CD4-positive, alpha-beta T cell treated with Interleukin-6 at 100 ng/mL for 8 hours (primary cell): ENCODE measurements around the gene FRRS1.
"Not testable (repeated sequence)": the region's sequence is repeated elsewhere in the genome, so short reads cannot be mapped to it uniquely, and the experiment has no call there.

Experiments used
- DNase-seq: peaks from one replicate; pipeline ENCODE4 v3.0.0-alpha.2; 2020; ENCODE audit warnings: mixed read lengths, low spot score

Gene FRRS1, protein sequence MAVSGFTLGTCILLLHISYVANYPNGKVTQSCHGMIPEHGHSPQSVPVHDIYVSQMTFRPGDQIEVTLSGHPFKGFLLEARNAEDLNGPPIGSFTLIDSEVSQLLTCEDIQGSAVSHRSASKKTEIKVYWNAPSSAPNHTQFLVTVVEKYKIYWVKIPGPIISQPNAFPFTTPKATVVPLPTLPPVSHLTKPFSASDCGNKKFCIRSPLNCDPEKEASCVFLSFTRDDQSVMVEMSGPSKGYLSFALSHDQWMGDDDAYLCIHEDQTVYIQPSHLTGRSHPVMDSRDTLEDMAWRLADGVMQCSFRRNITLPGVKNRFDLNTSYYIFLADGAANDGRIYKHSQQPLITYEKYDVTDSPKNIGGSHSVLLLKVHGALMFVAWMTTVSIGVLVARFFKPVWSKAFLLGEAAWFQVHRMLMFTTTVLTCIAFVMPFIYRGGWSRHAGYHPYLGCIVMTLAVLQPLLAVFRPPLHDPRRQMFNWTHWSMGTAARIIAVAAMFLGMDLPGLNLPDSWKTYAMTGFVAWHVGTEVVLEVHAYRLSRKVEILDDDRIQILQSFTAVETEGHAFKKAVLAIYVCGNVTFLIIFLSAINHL

DNA sequence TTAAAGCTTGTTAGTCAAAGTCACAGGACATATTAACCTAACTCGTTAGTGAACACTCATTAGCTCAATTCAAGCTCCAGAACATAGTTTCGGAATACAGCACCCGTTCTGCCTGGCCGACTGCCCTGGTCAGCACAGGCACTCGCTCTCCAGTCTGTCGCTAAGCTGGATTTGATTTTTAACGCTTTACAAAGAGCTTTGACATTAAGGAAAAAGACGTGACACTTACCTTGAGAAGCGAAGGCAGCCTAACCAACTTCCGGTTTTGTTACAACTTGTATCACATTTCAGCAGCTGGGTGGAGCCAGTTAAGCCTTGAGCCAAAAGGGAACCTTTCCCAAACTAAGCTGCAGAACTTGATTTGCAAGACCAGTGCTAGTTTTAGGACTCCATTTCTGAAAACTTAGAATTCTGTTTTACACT lies at the start of gene FRRS1:
TSS of gene FRRS1 (minus strand) at position 258 of the 423 bp plus-strand sequence. CDS start 17,867 bp downstream, outside the sequence.
- DNase-seq, result peak; percentile 39

DNA sequence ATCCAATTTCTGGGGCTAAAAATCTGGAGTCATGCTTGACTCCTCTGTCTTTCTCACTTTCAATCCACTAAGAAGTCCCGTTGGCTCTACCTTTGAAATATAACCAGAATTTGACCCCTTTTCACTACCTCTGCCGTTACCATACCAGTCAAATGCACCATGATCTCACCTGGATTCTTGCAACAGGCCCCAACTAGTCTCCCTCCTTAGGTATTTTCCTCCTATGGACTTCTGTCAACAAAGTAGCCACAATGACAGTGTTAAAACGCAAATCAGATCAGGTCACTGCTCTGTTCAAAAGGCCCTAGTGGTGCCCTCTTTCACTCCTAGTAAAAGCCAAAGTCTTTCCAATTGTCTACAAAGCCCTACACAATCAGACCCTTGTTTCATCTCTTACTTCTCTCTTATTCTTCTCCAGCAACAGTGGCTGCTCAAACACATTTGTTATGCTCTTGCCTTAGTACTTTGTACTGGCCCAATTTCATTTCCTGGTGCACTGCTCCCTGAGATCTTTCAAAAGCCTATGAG lies 48.0 kb upstream of the FRRS1 start:
- no peak for DNase-seq

DNA sequence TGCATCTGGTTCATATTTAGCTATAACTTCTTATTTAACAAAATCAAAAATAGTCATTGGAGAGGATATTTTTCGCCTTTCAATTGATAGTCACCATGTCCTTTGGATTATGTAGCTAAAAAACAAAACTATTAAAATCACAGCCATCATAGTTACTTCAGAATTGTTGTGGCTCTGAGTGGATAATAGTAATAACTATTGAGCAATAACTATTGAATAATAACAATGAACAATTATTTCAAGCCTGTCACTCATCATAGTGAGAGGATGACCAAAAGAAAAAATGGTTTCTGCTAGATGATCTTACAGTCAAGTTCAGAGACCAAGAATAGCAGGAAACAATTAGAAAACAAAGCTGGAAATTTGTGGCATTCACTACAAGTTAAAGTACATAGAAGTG lies 45.3 kb upstream of the FRRS1 start:
- no peak for DNase-seq

DNA sequence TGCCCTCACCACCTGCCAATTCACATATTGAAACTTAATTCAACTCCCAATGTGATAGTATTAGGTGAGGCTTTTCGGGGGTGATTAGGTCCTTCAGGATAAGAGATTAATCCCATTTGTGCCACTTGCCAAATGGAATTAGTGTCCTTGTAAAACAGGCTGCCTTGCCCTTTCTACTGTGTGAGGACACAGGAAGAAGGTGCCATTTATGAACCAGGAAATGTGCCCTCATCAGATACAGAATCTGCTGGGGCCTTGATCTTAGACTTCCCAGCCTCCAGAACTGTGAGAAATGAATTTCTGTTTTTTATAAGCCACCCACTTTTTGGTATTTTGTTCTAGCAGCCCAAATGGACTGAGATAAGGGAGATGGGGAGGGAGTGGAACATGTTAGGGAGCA lies 44.6 kb upstream of the FRRS1 start:
- DNase-seq, result no peak

DNA sequence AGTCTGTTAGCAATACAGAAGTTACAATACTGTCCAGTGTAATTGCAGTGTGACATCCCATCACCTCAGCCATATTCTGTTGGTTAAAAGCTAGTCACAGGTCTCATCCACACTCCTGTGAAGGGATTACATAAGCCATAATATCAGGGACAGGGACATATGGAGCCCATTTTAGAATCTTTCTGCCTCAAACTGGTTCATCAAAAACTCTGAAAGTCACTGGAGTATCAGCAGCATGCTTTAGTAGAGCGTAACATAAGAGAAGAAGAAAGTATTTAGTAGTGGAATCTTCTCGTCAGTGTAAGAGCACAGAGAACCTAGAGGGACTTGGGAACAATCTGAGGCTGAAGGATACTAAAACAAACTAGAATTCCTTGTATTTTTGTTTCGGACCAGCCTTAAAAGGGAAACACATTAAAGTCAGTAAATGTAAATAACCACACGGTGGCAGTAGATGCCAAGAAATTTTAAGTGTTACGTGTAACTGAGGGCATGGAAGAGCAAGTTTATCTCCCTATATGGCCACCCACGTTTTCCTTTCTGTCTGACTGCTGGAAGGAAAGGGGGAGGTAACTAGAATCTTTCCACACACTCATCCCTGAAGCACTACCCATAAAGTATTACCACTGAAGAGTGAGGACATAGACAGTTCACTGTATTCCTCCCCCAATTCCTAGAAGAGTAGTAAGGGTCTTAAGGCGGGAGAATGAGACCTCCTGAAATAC lies 42.1 kb upstream of the FRRS1 start:
- peak; percentile 59 for DNase-seq

DNA sequence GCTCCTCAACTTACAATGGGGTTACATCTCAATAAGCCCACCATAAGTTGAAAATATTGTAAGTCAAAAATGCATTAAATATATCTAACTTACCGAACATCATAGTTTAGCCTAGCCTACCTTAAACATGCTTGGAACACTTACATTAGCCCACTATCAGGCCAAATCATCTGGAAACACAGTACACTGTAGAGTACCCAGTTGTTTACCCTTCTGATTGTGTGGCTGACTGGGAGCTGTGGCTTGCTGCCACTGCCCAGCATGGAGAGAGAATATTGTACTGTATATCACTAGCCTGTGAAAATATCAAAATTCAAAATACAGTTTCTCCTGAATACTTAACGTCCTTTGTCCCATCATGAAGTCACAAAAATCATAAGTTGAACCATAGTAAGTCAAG lies 40.4 kb upstream of the FRRS1 start:
- no peak for DNase-seq

DNA sequence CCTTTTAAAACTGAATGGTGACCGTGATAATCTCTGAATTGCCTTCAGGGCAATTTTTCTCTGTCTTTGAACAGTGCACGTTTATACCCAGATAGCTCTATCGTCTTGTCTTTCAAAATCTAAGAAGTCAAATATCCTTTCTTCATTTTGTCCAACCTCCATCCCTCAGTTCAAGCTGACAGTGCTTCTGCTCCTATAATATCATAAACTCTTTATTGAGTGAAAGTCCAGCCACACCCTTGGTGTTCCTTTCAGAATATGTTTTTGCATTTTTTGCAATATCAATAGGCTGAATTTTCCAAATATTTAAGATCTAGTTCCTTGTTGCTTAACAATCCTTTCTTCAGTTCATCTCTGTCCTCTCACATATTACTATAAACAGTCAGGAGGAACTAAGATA lies 35.1 kb upstream of the FRRS1 start:
- no peak for DNase-seq

DNA sequence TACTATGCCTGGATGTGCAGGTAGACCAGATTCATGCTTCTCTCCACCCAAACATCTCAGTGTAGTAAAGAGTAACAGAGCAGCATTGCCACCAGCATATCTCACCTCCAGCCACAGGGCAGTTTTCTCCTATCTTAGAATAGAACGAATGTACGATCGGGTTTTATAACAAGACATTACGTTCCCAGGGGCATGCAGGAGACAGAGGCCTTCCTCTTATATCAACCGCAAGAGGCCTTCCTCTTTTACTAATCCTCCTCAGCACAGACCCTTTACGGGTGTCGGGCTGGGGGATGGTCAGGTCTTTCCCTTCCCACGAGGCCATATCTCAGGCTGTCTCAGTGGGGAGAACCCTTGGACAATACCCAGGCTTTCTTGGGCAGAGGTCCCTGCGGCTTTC lies 27.4 kb upstream of the FRRS1 start:
- not testable (repeated sequence) for DNase-seq

DNA sequence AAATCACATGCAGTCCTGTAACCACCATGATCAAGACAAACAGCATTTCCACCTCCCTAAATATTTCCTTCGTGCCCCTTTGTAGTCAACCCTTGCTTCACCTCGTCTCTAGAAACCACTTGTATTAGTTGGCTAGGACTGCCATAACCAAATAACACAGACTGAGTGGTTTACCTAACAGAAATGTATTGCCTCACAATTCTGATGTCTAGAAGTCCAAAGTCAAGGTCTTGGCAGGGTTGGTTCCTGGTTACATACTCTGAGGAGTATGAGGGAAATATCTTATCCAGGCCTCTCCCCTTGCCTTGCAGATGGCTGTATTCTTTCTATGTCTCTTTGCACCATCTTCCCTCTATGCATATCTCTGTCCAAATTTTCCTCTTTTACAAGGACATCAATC lies 23.3 kb upstream of the FRRS1 start:
- DNase-seq, result no peak

DNA sequence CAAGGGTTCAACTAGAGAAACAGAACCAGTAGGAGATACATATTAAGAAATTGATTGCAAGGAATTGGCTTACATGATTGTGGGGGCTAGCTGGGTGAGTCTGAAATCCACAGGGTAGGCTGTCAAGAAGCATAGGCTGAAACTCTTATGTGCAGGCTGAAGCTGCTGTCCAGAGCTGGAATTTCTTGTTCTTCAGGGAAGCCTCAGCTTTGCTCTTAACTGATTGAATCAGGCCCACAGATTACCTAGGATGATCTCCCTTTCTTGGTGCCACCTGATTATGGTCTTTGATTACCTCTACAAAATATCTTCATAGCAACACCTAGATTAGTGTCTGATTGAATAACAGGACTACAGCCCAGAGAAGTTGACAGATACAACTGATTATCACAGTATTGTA lies 22.5 kb upstream of the FRRS1 start:
- no peak for DNase-seq

DNA sequence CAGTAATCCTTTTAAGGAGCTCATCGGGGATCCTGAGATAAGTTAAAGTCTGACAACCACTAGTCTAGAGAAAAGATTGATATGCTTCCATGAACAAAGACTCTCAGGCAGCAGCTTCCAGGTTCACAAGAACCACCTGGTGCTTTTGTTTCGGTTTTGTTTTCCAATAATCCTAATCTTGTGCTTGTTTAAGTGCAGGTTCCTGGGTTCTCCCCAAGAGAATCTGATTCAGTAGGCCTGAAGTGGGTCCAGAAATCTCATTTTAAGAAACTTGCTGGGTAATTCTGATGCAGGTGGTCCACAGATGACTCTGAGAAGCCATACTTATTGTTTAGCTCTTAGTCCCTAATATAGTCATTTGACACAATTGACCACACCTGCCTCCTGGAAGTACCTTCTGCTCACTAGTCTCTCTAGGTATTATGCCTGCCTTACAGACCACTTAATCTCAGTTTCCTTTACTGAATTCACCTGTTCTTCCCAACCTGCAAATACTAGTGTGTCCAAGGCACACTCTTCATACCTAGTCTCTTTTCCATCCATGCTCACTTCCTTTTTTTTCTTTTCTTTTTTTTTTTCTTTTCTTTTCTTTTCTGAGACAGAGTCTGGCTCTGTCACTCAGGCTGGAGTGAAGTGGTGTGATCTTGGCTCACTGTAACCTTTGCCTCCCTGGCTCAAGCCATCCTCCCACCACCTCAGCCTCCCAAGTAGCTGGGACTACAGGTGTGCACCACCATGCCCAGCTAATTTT lies 20.5 kb upstream of the FRRS1 start:
- no peak for DNase-seq

DNA sequence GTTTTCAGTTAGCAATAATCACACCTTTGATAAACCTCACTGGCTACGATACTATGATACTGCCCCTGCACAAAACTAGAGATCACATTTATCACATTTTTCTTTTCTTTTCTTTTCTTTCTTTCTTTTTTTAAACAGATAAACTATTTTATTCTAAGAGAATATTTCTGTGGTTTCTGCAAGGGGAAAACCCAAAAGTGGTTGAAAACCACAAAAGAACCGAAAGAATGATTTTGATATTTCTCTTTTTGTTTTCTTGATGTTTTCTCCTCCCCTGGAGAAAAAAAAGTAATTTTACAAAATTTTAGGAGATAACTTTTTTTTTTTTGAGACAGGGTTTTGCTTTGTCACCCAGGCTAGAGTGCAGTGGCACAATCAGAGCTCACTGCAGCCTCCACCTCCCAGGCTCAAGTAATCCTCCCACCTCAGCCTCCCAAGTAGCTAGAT lies 18.4 kb upstream of the FRRS1 start:
- no peak for DNase-seq

DNA sequence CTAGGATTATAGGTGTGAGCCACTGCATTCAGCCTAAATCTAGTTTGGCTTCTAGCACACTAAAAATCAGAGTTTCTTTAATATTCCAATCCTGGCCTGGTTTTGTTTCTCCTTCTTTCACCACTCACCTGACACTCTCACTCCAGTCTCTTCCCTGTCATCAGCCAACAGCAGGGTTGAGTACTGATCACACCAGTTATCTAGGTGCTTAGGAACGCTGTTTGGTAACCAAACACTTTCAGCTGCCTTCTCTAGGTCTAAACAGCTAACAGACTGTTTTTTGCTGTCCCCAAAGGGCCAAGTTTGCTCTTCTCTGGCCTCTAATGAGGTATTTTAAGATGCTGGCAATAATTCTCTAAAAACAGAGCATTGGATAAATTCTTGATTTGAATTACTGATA lies 17.7 kb upstream of the FRRS1 start:
- DNase-seq, result no peak

DNA sequence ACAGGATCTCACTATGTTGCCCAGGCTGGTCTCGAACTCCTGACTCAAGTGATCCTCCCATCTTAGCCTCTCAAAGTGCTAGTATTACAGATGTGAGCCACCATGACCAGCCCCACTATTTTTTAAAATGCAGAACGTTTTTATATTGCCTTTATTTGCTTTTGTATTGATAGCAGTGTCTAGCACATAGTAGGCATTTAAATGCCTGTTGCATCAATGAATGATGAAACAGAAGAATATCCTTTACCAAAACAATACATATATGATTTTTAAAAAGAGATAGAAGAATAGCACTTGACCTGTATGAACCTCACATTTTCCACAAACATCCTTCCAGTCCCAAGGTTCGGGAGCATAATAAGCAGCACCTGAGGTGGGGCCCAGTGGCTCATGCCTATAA lies 16.5 kb upstream of the FRRS1 start:
- no peak for DNase-seq

DNA sequence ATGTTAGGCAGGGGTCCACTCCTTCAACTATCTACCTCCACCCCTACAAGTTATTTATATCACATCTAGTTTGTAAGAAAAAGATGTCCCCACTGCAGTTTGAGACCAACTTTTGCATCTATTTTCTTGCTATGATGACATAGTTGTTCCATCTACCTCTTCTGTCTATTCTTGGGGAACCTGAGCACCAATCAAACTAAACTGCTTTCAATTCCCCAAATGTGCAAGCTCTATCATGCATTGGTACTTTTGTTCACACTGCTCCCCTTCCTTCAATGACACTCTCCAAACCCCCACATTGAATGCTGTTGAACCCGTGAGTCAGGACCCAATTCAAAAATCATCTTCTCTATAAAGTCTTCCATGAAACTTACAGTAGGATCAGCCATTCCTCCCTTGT lies 16.0 kb upstream of the FRRS1 start:
- no peak for DNase-seq

DNA sequence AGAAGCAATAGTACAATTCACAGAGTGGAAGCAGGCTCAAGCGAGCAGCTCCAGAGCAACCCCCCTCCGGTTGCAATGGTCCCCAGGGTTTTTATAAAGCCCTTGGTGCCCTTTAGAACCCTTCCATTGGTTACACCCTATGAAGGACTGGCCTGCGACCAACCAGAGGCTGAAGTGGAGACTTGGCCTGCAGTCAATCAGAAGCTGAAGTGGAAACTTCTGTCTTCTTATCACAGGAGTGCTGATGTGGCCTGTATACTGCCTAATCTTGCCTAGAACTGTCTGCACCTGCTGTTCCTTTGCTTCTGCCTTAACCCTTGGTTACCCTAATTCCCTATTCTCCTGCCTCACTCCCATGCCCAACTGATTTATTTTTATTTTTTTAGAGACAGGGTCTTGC lies 15.4 kb upstream of the FRRS1 start:
- no peak for DNase-seq

DNA sequence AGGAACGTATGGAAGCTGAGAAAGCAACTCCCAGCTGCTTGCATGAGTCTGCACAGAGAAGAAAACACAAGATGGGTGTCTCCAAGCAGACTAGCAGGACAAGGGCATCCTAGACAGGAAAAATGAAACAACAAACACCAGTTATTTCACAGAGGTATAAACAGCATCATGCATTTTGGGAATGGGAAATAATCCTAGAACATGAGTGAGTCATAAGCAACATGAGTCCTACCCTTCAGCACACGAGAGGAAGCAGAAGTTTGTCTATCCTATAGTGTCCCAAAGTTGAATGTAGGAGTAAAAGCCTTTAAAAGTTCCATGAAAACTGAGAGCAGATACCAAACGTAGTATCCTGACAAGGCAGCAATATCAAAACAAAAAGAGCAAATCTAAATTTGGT lies 11.3 kb upstream of the FRRS1 start:
- DNase-seq, result no peak

DNA sequence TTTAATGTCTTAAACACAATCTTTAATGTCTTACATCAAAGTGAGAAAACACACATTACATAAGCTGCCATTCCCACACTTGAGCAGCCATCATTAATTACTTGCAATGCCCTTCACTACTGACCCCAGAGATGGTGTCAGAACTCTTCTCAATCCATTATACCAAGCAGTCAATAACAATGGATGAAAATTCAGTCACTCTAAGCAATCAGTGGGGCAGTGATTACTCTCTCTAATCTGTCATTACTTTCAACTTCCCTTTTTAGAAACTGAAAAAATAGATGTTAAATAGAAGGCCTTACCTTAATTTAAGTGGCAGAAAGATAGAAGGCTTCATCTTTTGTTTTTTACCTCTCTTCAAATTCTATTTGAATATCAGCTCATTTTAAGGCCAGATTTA lies 9.7 kb upstream of the FRRS1 start:
- DNase-seq, result no peak

DNA sequence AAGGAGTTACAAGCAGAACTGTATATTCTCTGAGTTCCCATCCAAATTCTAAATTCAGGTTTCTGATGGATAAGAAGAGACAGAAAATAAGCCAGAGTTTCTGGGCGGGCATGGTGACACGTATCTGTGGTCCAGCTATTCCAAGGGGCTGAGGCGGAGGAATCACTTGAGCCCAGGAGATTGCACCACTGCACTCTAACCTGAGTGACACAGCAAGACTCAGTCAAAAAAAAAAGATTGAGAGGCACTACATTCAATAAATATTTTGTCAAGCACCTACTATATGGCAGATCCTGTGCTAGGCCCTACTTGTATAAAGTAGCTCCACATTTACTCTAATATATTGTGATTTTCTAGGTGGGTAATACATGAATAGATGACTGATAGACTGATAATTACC lies 6.4 kb upstream of the FRRS1 start:
- no peak for DNase-seq

DNA sequence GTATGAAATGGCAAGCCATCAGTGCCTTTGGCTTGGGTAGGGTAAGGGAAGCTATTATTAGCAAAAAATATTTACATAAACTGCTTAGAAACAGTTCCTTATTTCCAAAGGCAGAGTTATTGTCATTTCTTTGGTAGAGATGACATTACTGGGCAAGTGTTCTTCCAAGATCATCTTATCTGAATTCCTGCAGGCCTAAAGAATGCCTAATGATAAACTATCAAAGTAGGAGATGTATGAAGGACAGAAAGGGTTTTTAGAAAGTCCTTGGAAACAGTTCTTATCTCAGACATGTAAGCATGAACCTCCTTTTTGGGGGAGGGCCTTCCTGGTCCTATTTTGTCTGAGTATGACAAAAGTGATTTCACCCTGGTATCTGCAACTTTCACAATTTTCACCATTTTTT lies 5.1 kb upstream of the FRRS1 start:
- DNase-seq, result no peak

DNA sequence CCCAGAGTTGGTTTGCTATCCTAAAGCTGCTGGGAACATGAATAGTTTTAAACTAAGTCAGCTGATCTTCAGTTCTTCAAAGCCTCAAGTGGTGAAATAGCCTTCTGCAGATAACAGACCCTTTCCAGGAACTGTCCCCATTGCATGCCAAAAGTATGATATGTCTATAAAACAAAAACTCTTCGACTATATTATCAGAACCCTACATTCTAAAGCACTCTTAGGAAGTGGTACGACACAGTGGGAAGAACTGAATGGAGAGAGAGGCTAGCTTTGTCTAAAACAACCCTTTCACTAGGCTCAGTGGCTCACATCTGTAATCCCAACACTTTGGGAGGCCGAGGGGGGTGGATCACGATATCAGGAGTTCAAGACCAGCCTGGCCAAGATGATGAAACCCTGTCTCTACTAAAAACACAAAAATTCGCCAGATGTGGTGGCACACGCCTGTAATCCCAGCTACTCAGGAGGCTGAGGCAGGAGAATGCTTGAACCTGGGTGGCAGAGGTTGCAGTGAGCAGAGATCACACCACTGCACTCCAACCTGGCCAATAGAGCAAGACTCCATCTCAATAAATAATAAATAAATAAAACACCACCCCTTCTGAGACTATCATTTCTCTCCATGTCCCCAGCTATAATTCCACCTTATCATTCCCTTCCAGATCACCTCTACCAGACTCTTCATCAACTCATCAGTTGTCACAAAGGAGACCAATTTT lies 2.2 kb upstream of the FRRS1 start:
- DNase-seq, result no peak
